HG02588 (cell line): ENCODE measurements around the gene PGLYRP3.

Source experiments
- ATAC-seq: cut with Tn5 transposase; IDR thresholded peaks from one replicate; pipeline ENCODE4 v1.9.1; 2021; ENCODE audit warnings: mild to moderate bottlenecking, moderate library complexity; ENCODE audit not compliant: unreplicated experiment

PGLYRP3 gene

GRCh38 chr1:153312570-153313186 is at the start of gene PGLYRP3:
PGLYRP3 (minus strand) TSS chr1:153312952; CDS start chr1:153310665, 2,287 bp downstream.
- ATAC-seq: no peak

GRCh38 chr1:153362187-153362775 is 49.5 kb upstream of the PGLYRP3 start:
- no peak for ATAC-seq

GRCh38 chr1:153361480-153362109 is 48.8 kb upstream of the PGLYRP3 start:
- no peak for ATAC-seq

GRCh38 chr1:153360592-153361479 is 48.1 kb upstream of the PGLYRP3 start:
- ATAC-seq: no peak

GRCh38 chr1:153360190-153360589 is 47.4 kb upstream of the PGLYRP3 start:
- no peak for ATAC-seq

GRCh38 chr1:153359241-153359640 is 46.5 kb upstream of the PGLYRP3 start:
- no peak for ATAC-seq

- ATAC-seq: no peak
These were observed 45.9 kb upstream of the PGLYRP3 start for GRCh38 chr1:153358691-153358975.

- no peak for ATAC-seq
These were observed 45.3 kb upstream of the PGLYRP3 start, which contains the start of gene S100A9 for GRCh38 chr1:153357853-153358690. S100A9 (plus strand) TSS chr1:153357854; CDS start chr1:153358284, 430 bp downstream.

GRCh38 chr1:153357076-153357852 is 44.5 kb upstream of the PGLYRP3 start:
- no peak for ATAC-seq

- ATAC-seq: no peak
These were observed 43.8 kb upstream of the PGLYRP3 start for GRCh38 chr1:153356392-153357075.

- ATAC-seq: no peak
These were observed 42.8 kb upstream of the PGLYRP3 start for GRCh38 chr1:153355445-153356071.

- no peak for ATAC-seq
These were observed 41.9 kb upstream of the PGLYRP3 start for GRCh38 chr1:153354515-153355193.

- ATAC-seq: no peak
These were observed 40.6 kb upstream of the PGLYRP3 start for GRCh38 chr1:153353226-153353947.

GRCh38 chr1:153352523-153352922 is 39.8 kb upstream of the PGLYRP3 start:
- no peak for ATAC-seq

- ATAC-seq: no peak
These were observed 37.7 kb upstream of the PGLYRP3 start for GRCh38 chr1:153350321-153350957.

GRCh38 chr1:153349363-153350320 is 36.9 kb upstream of the PGLYRP3 start:
- ATAC-seq: no peak
